ENCODE results near the gene PSEN1.

Gene PSEN1

DNA sequence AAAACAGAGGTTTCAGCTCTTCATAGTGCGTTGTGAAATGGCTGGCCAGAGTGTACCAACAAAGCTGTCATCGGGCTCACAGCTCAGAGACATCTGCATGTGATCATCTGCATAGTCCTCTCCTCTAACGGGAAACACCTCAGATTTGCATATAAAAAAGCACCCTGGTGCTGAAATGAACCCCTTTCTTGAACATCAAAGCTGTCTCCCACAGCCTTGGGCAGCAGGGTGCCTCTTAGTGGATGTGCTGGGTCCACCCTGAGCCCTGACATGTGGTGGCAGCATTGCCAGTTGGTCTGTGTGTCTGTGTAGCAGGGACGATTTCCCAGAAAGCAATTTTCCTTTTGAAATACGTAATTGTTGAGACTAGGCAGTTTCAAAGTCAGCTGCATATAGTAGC lies 86.7 kb downstream of the PSEN1 start:
- no peak for DNase-seq

DNA sequence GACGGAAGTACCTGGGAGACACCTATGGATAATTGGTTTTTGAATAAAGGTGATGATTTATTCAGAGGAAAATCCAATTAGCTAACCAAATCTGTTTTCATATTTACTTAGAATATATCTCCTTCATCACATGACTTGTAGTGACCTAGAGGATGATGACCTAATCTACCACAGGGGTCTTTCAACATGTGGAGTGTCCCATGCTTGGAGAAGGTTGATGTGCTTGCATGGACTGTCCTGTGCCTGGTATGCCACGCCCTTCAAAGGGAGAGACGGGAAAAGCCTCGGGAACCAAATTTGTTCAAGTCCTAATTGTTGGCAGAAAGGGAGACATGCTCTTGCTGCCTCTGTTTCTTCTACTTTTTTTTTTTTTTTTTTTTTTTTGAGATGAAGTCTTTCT lies 89.2 kb downstream of the PSEN1 start:
- no peak for DNase-seq

DNA sequence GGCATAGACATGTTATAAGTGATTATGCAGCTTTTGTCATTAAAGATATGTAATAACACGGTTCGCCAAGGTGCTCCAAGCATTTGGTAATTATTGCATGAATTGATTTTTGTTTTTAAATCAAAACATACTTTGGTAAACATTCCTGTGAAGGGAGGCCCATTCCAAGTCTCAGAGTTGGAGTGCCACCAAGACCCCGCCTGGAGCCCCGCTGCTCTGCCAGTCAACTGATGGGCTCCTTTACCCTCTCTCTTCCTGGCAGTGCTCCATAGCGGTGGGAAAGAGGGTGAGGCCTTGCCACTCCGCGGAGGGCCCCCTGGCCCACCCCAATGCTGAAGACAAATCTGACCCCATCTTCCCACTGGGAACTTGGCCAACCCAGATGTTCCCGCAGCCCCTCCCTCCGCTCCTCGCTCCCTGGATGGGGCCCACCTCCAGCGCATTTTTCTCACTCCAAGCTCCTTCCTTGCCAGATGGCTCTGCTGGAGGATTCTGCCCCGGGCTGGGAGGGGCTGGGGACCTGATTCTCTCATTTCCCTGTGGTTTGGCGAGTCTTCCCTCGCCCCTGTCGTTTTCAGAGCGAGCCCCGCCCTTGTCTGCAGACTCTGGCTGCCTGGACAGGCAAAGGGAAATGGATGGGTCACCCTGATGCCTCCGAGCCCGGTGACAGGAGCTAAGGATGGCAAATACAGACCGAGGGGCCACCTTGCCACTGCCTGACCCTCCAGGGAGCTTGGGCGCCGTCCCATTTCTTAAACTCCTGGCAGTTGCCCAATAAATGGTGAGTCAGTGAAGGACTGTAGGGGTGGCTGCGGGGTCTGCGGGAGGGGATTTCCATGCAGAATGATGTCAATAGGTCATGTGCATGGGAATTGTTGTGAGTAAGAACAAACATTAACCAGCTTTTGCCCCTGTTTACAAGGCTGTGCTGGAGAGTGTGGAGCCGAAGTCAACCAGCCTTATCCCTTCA lies 91.8 kb downstream of the PSEN1 start:
- DNase-seq = no peak

DNA sequence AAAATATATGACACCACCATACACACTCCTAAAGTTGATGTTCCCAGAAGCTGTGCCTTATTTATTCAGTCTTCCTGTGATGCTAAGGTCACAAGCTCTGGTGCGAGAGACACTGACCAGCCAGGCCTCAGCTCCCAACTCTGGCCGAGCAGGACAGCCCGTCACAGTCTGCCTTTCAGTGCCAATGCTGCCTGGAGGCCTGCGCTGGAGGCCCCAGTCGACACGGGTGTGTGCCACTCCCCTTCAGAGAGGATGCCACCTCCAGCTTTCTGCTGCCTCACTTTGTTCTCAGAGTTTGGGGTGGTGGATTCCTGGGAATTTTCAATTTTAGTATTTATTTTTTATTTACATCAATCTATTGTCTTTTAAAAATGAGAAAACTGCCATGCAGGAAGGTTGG lies 93.7 kb downstream of the PSEN1 start:
- DNase-seq = no peak

DNA sequence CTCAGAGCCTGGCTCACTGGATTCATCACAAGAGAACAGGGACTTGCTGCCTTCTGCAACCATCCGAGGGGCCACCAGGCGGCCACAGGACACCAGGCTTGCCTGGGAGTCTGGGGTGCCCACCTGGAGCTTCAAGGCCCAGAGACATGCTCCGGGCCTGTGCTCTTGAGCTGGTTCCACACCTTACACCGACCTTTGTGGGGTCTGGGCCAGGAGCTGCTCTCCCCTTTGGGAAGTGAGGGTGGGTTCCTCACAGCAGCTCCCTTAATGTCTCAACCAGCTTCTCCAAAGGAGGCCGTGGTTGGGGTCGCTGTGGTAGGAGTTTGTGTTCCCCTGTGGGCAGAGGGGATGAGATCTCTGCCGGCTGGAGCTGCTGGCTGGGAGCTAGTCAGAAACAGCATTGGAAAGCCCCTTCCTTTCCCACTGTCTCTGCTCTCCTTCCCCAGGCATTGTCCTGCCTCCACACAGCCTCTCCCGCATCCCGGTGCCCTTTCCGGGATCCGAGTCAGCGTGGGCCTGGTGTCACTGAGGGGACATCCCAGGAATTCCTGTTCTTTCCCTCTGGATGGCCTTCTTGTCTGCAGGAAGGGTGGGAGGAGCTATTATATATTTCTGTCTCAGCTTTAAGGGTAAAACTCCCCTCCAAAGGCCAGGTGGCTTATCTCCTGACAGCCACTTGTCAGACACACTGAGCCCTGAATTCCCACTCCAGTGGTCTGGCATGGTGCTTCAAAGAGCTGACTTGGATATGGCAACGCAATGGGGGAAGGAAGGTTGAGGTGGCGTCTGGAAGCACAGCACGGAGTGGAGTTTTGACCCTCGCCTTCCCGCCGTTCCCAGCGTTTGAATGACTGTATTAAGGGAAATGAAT lies 95.9 kb downstream of the PSEN1 start:
- DNase-seq = no peak

DNA sequence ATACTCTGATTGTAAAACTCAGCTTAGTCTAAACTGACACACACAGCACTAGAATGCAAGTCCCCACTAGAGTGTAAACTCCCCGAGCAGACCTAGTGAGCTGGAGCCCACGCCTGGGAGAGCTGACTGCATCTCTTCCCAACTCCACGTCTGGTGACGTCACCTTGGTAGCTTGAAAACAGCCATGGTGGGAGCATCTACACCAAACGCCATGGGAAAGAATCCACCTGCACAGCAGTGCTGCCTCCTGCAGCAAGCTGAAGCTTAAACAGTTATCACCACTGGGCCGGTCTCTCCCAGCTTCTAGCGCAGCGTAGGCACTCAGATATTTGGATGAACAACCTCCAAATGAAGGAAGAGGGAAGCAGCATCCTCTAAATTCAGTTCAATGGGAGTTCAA lies 96.7 kb downstream of the PSEN1 start:
- DNase-seq = no peak

DNA sequence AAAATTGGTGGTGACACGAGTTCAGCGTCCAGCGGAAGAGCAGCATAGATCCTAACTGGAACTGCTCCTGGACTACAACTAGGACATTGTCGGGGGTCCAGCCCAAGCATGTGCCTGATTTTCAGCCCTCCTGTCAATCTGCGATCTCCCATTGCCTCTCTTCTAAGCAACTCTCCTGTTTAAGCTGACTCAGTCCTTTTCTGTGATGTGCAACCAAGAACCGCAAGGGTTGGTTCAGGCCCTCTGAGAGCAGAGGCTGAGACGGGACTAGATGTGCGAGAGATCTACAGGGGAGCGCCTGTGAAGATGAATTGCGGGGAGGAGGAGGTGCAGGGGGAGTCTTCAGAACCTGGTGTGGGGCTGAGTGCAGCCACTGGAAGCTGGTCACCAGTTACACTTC lies 97.3 kb downstream of the PSEN1 start:
- DNase-seq = no peak

DNA sequence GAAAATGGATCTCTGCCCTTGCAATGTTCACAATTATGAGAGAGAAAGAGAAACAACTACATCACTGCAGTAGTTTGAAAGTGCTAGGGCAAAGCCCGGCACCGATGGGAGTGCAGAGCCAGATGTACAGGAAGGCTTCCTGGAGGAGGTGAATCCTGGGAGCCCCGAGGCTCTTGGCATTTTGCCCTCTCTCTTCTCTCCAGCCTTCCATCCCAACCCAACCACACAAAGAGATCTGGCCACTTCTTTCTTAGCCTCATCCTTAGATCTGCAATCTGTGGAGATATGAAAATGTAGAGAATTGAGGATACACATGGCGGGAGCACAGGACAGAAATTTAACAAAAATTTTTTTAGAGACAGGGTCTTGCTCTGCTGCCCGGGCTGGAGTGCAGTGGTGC lies 97.7 kb downstream of the PSEN1 start:
- DNase-seq = no peak

DNA sequence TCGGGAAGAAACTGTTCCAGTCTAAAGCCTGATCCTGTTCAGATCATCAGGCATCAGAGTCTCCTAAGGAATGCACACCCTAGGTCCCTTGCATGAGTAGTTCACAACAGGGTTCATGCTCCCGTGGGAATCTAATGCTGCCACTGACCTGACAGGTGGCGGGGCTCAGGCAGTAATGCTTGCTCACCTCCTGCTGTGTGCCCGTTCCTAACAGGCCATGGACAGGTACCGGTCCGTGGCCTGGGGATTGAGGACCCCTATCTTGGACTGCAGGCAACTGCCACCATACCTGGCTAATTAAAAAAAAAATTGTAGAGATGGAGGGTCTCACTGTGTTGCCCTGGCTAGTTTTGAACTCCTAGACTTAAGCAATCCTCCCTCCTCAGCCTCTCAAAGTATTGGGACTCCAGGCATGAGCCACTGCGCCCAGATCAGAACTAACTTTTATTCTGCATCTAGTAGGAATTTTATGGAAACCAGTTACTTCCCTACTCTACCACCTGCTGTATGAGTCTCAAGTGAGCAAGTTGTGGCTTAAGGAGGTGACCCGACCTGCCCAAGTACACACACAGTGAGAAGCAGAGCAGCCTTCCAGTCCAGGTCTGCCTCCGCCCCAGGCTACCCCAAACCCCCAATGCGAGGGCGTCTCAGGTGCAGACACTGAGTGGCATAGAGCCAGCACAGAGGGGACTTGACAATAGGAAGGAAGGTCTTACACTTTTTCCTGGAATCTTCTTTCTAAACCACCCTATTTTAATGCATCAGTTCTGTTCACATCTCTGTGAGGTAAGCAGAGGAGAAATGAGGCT lies 98.5 kb downstream of the PSEN1 start:
- DNase-seq = no peak

DNA sequence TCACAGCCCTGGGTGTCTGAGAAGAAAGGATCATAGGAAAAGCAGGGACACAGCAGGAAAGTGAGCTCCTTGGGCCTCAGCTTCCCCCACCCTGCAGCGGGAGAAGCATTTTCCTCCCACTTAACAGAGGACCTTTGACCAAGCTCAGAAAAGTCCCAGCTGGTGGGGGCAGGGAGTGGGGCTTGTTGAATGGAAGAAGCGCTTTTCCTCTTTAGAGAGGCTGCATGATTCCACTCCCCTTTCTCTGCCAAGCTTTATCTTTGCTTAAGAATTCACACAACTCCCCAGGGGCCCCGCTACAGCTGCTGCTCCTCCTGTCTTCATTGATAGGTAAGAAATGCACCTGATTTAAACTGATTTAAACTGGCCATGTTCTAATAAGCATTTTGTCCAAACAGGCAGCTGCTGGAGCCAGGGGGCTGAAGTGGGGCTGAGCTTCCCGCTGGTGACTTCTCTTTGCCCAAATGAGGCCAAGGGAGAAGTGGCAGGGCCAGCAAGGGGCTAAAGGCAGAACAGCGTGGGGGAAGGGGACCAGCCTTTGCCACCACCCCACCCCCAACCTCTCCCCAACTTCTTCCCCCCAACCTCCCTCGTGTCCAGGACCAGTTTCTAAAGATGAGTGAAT lies 99.3 kb downstream of the PSEN1 start:
- DNase-seq = no peak

DNA sequence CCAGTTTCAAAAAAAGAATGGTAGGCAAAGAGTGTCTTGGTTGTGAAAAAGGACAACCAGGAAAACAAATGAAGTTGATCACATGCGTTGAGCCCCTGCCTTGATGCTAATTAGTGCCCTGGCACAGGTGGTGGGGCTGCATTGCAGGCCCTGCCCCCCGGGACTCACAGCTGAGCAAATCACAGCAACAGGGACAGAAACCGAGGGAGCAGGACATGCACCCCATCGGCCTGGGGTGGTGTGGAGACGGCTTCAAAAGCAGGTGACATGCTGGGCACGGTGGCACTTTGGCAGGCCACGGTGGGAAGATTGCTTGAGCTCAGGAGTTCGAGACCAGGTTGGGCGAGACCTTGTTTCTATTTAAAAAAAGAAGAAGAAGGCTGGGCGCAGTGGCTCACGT lies 99.8 kb downstream of the PSEN1 start:
- no peak for DNase-seq

DNA sequence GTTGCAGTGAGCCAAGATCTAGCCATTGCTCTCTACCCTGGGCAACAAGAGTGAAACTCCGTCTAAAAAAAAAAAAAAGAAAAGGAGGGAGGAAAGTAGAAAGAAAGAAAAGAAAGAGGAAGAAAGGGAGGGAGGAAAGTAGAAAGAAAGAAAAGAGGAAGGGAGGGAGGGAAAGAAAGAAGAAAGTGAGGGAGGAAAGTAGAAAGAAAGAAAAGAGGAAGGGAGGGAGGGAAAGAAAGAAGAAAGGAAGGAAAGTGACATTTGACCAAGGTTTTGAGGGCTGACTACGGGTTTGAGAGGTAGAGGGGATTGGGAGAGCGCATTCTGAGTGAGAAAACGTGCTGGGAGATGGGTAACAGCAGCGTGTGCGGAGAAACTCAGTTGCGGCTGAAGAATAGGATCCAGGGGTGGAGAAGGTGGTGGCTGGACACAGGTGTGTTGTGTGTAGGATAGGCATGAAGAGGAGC lies 100.5 kb downstream of the PSEN1 start:
- DNase-seq = no peak

DNA sequence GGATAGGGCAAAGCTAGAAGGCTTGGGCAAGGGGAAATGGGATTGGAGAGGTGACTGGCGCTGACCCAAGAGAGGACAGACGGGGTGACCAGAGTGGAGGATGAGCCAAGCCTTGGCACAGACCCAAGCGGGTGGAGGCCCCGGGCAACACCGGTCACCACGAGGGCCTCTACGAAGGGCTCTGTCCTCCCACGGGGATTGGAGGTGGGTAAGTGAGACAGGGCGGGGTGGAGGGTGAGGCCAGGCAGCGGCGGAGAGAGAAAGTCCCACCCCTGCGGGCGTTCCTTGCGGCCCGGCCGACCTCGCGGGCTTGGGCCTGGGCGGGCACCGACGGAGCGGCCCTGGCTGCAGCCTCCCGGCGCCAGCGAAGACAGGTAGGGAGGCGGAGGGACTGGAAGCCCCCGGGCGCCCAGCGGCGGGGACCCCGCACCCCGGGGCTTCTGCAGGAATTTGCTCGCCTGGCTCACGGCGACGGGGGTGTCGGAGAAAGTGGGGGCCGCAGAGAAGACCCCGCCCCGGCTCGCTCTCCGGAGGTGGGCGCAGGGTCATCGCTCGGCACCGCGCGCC lies 101.0 kb downstream of the PSEN1 start, which contains the start of gene PAPLN:
Gene PAPLN, plus strand, starts transcription at position 288 of the 567 bp plus-strand sequence. CDS start 2,273 bp downstream, outside the sequence.
- DNase-seq = no peak

DNA sequence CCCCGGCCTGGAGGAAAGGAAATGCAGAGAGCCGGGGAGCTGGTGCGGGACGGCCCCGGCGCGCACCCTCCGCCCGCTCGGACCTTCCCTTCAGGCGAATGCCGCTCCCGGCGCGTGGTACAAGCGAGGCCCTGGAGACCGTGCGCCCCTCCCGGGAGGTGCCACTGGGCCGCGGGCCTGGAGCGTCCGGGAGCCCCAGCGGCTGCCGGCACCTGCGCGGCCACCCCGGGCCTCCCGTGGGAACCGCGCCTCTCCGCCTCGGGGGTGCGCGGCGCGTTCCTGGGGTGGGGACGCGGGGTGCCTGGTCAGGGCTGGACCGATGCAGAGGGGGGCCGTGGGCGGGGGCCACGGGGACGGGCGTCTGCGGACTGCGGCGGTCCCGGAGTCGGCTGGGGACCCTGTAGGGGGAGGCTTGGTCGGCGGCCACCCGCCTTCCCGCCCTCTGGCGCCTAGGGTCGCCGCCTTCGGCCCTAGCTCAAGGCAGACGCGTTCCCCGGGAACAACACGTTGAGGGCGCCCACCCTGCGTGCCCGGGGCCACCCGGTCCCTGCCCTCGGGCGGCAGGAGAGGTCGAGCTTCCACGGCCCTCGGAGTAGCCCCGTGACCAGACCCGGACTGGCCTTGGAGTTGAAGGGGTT lies 101.6 kb downstream of the PSEN1 start:
- DNase-seq = no peak

DNA sequence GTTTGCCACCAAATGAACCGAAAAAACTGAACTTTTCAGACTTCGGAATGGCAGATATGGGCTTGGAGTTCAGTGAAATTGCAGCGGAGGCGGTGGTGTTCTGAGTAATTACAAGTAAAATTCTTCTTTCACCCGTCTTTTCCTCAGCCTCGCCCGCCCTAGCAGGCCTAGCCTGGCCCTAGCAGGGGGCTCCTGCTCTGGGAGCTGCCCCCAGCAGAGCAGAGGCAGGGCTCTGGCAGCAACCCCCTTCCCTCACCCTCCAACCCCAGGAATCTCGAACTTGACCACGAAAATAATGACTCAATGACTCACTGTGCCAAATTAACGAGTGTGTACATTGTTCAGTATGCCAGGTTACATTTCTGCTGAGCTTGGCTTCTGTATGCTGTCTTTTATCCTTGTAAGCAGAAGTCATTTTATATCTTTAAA lies 102.1 kb downstream of the PSEN1 start:
- no peak for DNase-seq

DNA sequence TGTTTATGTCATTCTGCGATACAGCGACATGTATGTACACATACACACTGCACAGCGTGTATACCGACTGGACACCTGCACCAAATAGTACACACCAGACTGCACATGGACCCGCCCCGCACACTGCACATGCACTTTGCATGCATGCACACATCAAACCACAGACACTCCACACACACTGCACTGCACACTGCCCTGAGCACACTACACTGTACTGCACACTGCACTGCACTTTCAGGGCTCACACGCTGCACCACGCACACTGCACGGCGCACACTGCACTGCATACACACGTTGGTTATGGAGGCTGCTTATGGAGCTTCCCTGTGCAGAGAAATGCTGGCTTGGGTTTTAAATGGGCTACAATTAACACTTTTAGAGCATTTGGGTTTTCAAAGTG lies 102.6 kb downstream of the PSEN1 start:
- DNase-seq = no peak

DNA sequence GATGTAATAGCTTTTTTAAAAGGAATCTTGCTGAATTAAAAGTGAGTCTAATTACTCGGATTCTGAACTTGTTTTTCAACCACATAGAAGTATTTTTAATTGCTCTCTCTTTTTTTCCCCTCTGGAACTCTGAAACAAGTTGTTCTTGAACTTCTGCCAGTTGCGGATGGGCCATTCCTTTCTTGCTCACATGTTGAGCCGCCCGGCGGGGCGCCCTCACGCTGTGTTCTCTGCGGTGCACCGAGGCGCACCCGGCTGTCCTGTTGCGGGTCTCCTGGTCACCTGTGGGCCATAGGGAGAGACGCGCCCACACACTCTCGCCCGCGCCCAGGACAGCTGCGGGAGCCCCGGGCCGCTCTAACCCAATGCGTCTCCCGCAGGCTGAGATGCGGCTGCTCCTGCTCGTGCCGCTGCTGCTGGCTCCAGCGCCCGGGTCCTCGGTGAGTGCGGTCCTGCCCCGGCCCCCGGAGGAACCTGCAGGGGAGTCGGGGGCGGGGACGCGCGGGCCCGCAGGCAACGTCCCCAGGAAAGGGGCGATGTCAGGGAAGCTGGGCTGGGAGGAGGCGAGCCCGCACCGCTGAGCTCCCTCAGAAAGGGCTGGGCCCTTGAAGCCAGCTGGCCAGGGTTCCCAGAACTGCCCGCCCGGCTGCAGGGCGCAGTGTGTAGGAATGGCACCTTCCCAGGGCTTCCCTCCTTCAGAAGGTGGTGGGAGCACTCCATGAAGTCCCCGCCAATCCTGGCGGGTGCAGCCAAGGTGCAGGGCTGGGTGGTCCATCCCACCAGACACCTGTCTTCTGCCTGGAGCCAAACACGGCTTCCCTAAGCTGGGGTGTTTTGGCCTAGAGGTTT lies 103.3 kb downstream of the PSEN1 start:
- DNase-seq = no peak

DNA sequence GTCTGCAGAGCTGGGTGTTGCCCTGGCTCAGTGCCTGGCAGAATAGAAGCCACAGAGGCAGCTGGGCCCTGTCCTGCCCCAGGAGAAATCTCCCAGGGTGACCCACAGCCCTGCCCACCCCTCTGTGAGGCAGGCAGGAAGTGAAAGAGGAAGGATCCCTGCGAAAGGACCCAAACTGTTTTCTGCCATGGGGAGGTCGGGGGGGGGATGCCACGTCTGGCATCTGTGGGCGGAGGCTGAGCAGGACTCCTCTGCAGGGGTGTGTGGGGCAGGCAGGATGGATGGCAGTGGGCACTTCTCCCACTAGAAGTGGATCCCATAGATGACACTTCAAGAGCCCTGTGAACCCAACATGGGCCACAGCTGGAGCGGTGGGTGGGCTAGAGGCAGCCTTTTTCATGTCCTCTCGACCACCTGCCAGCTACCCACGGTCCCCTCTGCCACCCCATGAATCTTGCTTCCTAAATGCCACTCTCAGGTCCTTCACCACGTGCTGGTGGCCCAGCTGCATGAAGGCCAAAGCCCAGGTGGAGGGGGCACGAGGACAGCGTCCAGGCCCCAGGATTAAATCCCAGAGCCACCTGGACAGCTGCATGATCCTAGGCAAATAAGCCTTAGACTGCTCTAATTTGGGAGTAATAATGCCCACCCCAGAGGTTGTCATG lies 104.6 kb downstream of the PSEN1 start:
- DNase-seq = no peak

DNA sequence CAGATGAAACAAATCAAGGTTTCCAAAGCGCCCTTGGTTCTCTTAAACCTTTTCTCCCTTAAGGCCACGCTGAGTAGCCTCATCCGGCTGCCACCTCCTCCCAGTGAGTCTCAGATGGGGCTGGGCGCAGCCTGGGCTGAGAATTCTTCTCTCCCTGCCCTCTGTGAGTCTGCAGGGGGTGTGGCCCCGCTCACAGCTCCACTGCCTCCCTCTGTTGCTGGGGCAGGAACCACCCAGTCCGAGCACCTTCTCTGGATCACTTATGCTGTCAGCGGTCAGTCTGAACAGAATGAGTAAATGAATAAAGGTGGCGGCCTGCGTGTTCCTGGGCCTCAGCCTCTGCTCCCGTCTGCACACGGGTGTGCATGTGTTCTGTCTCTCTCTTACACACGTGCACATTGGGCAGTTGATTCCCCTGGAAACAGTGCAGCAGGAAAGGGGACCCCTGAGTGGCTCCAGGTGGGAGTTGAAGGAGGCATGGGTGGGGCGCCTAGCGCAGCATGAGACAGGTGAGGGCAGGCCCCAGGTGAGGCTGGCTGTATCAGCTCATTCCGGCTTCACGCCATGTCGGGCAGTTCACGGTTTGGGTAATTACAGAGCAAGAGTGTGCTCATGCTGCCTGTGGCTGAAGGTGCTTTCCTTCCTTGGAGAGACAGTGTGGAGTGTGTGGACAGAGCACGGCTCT lies 105.3 kb downstream of the PSEN1 start:
- DNase-seq = no peak
